Osteoblast (primary cell): ENCODE data around the gene HOOK1. TPM values are rescaled to one million over a fixed set of nuclear protein-coding genes. Genes with fewer than 3 reads are reported as not detected.

ENCODE experiments used
- DNase-seq: peaks from one replicate; pipeline ENCODE4 v3.0.0; 2011; ENCODE audit warnings: low spot score, mixed read lengths; ENCODE audit not compliant: insufficient read length; ENCODE audit errors: missing footprints
- H2AFZ ChIP-seq: 2 replicates; pipeline ENCODE4 v1.6.0; 2011; ENCODE audit warnings: mild to moderate bottlenecking, low read length
- H3K27ac ChIP-seq: 2 replicates; pipeline ENCODE4 v1.5.1; 2011; ENCODE audit warnings: mild to moderate bottlenecking, low read depth, low read length, moderate library complexity
- H3K27me3 ChIP-seq: 2 replicates; pipeline ENCODE4 v1.6.0; 2012; ENCODE audit warnings: mild to moderate bottlenecking, control low read depth, inconsistent platforms, low read length, moderate library complexity; ENCODE audit not compliant: insufficient read depth
- H3K36me3 ChIP-seq: 2 replicates; pipeline ENCODE4 v1.5.1; 2011; ENCODE audit warnings: mild to moderate bottlenecking, low read length, control low read depth, moderate library complexity; ENCODE audit not compliant: insufficient read depth
- H3K4me1 ChIP-seq: 2 replicates; pipeline ENCODE4 v1.5.1; 2011; ENCODE audit warnings: mild to moderate bottlenecking, low read length, control low read depth, moderate library complexity; ENCODE audit not compliant: insufficient read depth
- H3K4me2 ChIP-seq: 2 replicates; pipeline ENCODE4 v1.6.0; 2011; ENCODE audit warnings: mild to moderate bottlenecking, low read length; ENCODE audit not compliant: insufficient read depth
- H3K4me3 ChIP-seq: fragments of 200-600 bp; sonication (generic); 3 replicates; pipeline ENCODE4 v1.5.1; 2012; ENCODE audit warnings: mild to moderate bottlenecking, low read length, inconsistent platforms; ENCODE audit not compliant: insufficient read depth
- H3K79me2 ChIP-seq: 2 replicates; pipeline ENCODE4 v1.6.0; 2012; ENCODE audit warnings: mild to moderate bottlenecking, low read length, control low read depth, inconsistent platforms; ENCODE audit not compliant: insufficient read depth
- H3K9me3 ChIP-seq: 2 replicates; pipeline ENCODE4 v1.5.1; 2011; ENCODE audit warnings: low read depth, low read length, control low read depth
- H4K20me1 ChIP-seq: 2 replicates; pipeline ENCODE4 v1.6.0; 2012; ENCODE audit warnings: mild to moderate bottlenecking, low read length, control low read depth; ENCODE audit not compliant: insufficient read depth
- total RNA-seq: library from RNA; depleted of rRNA; stranded (reverse); fragments of >200 nt; gene quantifications from 2 replicates; pipeline ENCODE4 v1.2.3, GENCODE V29; 2012
- TF ChIP-seq, protein P1 (sequence below): IDR thresholded peaks from 2 replicates; pipeline ENCODE4 v1.5.1; 2011; ENCODE audit warnings: mild to moderate bottlenecking, low read depth, low read length, moderate library complexity; ENCODE audit errors: extremely low read depth

The HOOK1 gene
- total RNA-seq, 1 donor, result not detected

DNA sequence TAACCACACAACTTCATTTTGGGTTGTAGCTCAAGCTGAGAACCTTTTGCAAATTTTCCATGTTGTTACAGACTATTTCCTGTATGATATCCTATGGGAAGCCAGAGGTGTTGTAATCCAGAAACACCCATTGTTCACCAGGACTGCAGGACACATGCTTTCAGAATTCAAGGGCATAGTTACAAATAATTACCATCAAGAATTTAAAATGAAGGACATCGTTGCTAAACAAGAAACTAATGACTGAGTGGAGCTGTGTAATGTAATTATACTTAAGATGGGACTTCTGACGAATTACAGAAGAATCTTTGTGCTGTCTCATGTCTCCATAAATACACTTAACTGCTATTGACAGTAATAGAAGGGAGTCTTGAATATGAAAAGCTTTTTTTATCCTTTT, 47.6 kb upstream of the HOOK1 start:
- Histone ChIP-seq H3K4me3 (no peak overlapping the region), H4K20me1 (no peaks in the 10 kb centered on the region), H3K9me3 (no peaks in the 10 kb centered on the region), H3K36me3 (no peaks in the 10 kb centered on the region), H3K4me1 (no peaks in the 10 kb centered on the region), H3K79me2 (no peaks in the 10 kb centered on the region), H3K4me2 (no peak overlapping the region), H3K27ac (no peak overlapping the region), H3K27me3 (no peaks in the 10 kb centered on the region), H2AFZ (no peak overlapping the region)
- peak; percentile 36 for DNase-seq
- TF ChIP-seq, protein P1, sequence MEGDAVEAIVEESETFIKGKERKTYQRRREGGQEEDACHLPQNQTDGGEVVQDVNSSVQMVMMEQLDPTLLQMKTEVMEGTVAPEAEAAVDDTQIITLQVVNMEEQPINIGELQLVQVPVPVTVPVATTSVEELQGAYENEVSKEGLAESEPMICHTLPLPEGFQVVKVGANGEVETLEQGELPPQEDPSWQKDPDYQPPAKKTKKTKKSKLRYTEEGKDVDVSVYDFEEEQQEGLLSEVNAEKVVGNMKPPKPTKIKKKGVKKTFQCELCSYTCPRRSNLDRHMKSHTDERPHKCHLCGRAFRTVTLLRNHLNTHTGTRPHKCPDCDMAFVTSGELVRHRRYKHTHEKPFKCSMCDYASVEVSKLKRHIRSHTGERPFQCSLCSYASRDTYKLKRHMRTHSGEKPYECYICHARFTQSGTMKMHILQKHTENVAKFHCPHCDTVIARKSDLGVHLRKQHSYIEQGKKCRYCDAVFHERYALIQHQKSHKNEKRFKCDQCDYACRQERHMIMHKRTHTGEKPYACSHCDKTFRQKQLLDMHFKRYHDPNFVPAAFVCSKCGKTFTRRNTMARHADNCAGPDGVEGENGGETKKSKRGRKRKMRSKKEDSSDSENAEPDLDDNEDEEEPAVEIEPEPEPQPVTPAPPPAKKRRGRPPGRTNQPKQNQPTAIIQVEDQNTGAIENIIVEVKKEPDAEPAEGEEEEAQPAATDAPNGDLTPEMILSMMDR, result no peak

DNA sequence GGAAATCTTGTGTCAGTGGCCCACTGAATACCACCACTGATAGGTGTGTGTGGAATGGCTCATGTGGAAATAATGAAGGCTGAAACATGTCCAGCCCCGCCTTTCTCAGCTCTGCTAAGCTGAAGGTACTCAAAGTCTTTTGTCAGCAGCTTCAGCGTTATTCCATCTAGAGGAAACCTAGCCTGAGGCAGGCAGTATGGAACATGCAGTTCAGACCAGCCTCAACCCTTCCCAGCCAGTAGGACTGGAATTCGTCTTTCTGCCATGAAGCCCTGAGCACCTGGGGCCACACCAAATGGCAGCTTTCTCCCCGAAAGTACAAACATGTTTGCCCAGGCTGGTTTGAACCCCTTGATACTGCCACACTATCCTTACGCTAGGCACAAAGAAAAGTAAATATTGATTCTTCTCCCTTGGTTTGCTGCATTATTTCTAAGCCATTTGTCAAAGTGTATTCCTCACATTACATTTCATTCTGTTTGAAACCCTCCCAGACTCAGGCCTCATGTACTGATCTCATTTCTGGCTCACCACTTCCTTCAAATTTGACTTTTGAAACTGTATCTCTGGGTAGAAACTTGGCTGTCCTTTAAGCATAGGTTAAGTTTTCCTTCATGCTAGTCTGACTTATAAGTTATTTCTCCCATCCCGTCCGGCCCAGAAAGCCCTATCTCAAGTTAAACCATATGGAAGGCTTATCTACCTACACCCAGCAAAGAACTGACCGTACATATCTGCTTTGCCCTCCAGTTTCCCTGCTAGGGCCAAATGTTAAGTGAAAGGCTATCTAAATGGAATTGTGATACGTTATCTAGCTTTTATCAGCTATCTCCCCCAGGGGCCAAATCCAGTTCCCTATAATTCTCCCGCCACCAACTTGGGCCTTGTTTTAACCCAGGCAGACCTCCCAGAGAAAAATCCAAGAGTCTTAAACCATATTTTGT, 45.7 kb upstream of the HOOK1 start:
- Histone ChIP-seq H2AFZ (no peak overlapping the region), H4K20me1 (no peaks in the 10 kb centered on the region)
- TF ChIP-seq, protein P1, result no peak

DNA sequence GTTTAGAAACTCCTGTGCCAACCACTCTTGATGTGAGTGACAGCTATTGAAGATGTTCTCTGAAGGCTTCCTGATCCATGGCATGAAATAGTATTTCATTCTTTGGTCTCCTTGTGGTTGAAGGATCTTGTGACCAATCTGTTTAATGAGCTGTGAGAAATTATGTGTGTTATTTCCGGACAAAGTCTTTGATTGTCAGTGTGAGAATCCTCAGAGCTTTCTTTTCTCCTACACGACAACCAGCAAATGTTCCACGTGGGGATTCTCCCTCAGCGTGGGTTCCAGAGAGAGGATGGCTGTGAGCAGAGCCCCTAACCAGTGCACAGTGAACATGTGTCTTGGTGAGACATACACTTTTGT, 45.0 kb upstream of the HOOK1 start:
- DNase-seq, result no peak
- no peaks in the 10 kb centered on the region for H3K4me1 ChIP-seq

More for the DNA sequence above, 45.7 kb upstream of the HOOK1 start:
- Histone ChIP-seq H3K36me3 (no peaks in the 10 kb centered on the region), H3K4me1 (no peaks in the 10 kb centered on the region), H3K79me2 (no peaks in the 10 kb centered on the region), H3K4me3 (no peak overlapping the region), H3K4me2 (no peak overlapping the region), H3K9me3 (no peaks in the 10 kb centered on the region), H3K27ac (no peak overlapping the region), H3K27me3 (no peaks in the 10 kb centered on the region)
- no peak for DNase-seq

DNA sequence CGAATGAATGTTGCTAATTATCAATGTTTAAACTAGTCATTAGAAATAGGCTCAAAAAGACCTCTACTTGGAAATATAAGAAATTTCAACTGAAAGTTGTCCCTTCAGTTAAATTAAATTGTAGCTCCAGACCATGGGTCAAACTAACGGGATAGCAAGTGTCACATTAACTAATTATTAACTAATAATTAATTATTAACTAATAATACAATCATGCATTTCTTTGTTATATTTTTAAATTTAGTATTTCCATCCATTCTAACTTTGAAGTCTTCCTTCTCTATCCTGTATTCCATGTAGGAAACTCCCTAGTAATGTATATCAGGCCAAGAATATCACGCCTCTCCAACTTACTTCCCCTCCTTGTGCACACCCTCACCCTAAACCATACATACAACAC, 43.4 kb upstream of the HOOK1 start:
- H3K27me3 ChIP-seq, result no peaks in the 10 kb centered on the region
- no peaks in the 10 kb centered on the region for H3K9me3 ChIP-seq
- TF ChIP-seq, protein P1, result no peak
- H3K4me1 ChIP-seq, result no peaks in the 10 kb centered on the region
- H3K79me2 ChIP-seq, result no peaks in the 10 kb centered on the region
- no peak overlapping the region for H3K4me3 ChIP-seq
- H3K36me3 ChIP-seq, result no peaks in the 10 kb centered on the region
- DNase-seq, result no peak
- H3K4me2 ChIP-seq, result no peak overlapping the region
- H4K20me1 ChIP-seq, result no peaks in the 10 kb centered on the region
- H3K27ac ChIP-seq, result no peak overlapping the region
- no peak overlapping the region for H2AFZ ChIP-seq

More for the DNA sequence above, 45.0 kb upstream of the HOOK1 start:
- H3K27ac ChIP-seq, result no peak overlapping the region
- no peaks in the 10 kb centered on the region for H3K36me3 ChIP-seq
- TF ChIP-seq, protein P1, result no peak
- H3K4me2 ChIP-seq, result no peak overlapping the region
- H2AFZ ChIP-seq, result no peak overlapping the region
- H4K20me1 ChIP-seq, result no peaks in the 10 kb centered on the region
- H3K79me2 ChIP-seq, result no peaks in the 10 kb centered on the region
- no peak overlapping the region for H3K4me3 ChIP-seq
- H3K27me3 ChIP-seq, result no peaks in the 10 kb centered on the region
- H3K9me3 ChIP-seq, result no peaks in the 10 kb centered on the region
